RWPE1 (cell line): Measurements from ENCODE around the gene SAP30.

ENCODE experiments used
- CTCF ChIA-PET: fragments of 350-600 bp; sonication (Branson Sonifier 250); formaldehyde crosslinking; extraction: SDS; loops from one replicate; lab custom pipeline; 2021; lab: Yijun Ruan, JAX
- POLR2A ChIA-PET: fragments of 400-600 bp; formaldehyde crosslinking; extraction: SDS; loops from one replicate; lab custom pipeline; 2020; ENCODE audit warnings: antibody characterized with exemption; ENCODE audit not compliant: low non-redundant PET; lab: Yijun Ruan, JAX
- DNase-seq: peaks from one replicate; pipeline ENCODE4 v3.0.0; 2012; ENCODE audit warnings: low spot score
- H3K27ac ChIP-seq: fragments of 450-650 bp; 2 replicates; pipeline ENCODE4 v1.5.1; 2017
- CTCF ChIP-seq: fragments of 450-650 bp; conservative IDR thresholded peaks from 2 replicates; pipeline ENCODE4 v1.5.1; 2017; ENCODE audit warnings: low read depth, mild to moderate bottlenecking

Gene SAP30

GRCh38 chr4:173397604-173398003 lies 26.9 kb downstream of the SAP30 start:
- DNase-seq, result no peak
- TF ChIP-seq CTCF, result no peak
- no peak overlapping the region for H3K27ac ChIP-seq
- ChIA-PET POLR2A (no interaction called here), CTCF (no interaction called here)

GRCh38 chr4:173398220-173398619 lies 27.5 kb downstream of the SAP30 start:
- ChIA-PET CTCF (no interaction called here), POLR2A (no interaction called here)
- no peak overlapping the region for H3K27ac ChIP-seq
- no peak for DNase-seq
- TF ChIP-seq CTCF, result no peak

GRCh38 chr4:173398779-173399415 lies 28.1 kb downstream of the SAP30 start, which contains the start of gene SCRG1:
Gene SCRG1 (minus strand): TSS chr4:173399116. CDS start chr4:173391414, 7,702 bp downstream.
- CTCF ChIA-PET, result no interaction called here
- POLR2A ChIA-PET, result no interaction called here
- no peak for DNase-seq
- H3K27ac ChIP-seq, result no peak within 1 kb of the TSS
- no peak for TF ChIP-seq CTCF

- TF ChIP-seq CTCF, result no peak
- ChIA-PET POLR2A (no interaction called here), CTCF (no interaction called here)
- no peak for DNase-seq
- no peak overlapping the region for H3K27ac ChIP-seq
These were observed 30.3 kb downstream of the SAP30 start for GRCh38 chr4:173401063-173401462.

GRCh38 chr4:173403051-173403450 lies 32.3 kb downstream of the SAP30 start:
- CTCF ChIA-PET, result interaction anchor here (1.1 kb wide), 1 partner anchor 9 kb away, joined by 4 read pairs; no protein-coding TSS in a partner anchor
- POLR2A ChIA-PET, result no interaction called here

GRCh38 chr4:173404296-173404865 lies 33.6 kb downstream of the SAP30 start:
- POLR2A ChIA-PET, result no interaction called here
- no peak overlapping the region for H3K27ac ChIP-seq

More at GRCh38 chr4:173403051-173403450, 32.3 kb downstream of the SAP30 start:
- no peak overlapping the region for H3K27ac ChIP-seq
- DNase-seq, result peak; percentile 25
- TF ChIP-seq CTCF, result no peak

More at GRCh38 chr4:173404296-173404865, 33.6 kb downstream of the SAP30 start:
- CTCF ChIA-PET, result no interaction called here
- no peak for DNase-seq
- no peak for TF ChIP-seq CTCF
